H9 (cell line): ENCODE data around the gene LGMN. TPM values are rescaled to one million over a fixed set of nuclear protein-coding genes. Genes with fewer than 3 reads are reported as not detected.

Experiments
- DNase-seq: peaks from one replicate; pipeline ENCODE4 v3.0.0-alpha.2; 2017
- H2AFZ ChIP-seq: one replicate; pipeline ENCODE4 v1.6.1; 2013; ENCODE audit warnings: mild to moderate bottlenecking, low read length, control low read depth, moderate library complexity
- H2AK5ac ChIP-seq: 2 replicates; pipeline ENCODE4 v1.6.1; 2013; ENCODE audit warnings: low read length, control low read depth, mixed read lengths; ENCODE audit not compliant: insufficient read length
- H2BK120ac ChIP-seq: one replicate; pipeline ENCODE4 v1.6.1; 2013; ENCODE audit warnings: low read depth, mild to moderate bottlenecking, low read length, control low read depth, inconsistent platforms; ENCODE audit not compliant: poor library complexity, severe bottlenecking
- H2BK12ac ChIP-seq: 2 replicates; pipeline ENCODE4 v1.6.1; 2013; ENCODE audit warnings: low read length, control low read depth, mixed read lengths, low read depth; ENCODE audit not compliant: insufficient read length
- H2BK15ac ChIP-seq: 2 replicates; pipeline ENCODE4 v1.6.1; 2013; ENCODE audit warnings: low read depth, low read length, control low read depth
- H2BK20ac ChIP-seq: one replicate; pipeline ENCODE4 v1.6.1; 2013; ENCODE audit warnings: low read depth, mild to moderate bottlenecking, low read length, control low read depth, inconsistent platforms; ENCODE audit not compliant: poor library complexity, severe bottlenecking
- H2BK5ac ChIP-seq: 2 replicates; pipeline ENCODE4 v1.6.1; 2013; ENCODE audit warnings: low read length, control low read depth, mixed read lengths; ENCODE audit not compliant: insufficient read length
- H3K14ac ChIP-seq: 2 replicates; pipeline ENCODE4 v1.6.1; 2013; ENCODE audit warnings: low read length, control low read depth; ENCODE audit not compliant: insufficient read depth
- H3K18ac ChIP-seq: 2 replicates; pipeline ENCODE4 v1.6.1; 2013; ENCODE audit warnings: low read depth, mild to moderate bottlenecking, mixed read lengths, low read length, control low read depth; ENCODE audit not compliant: insufficient read length
- H3K23ac ChIP-seq: 2 replicates; pipeline ENCODE4 v1.6.1; 2013; ENCODE audit warnings: low read length, control low read depth, mixed read lengths, low read depth; ENCODE audit not compliant: insufficient read length
- H3K23me2 ChIP-seq: 2 replicates; pipeline ENCODE4 v1.6.1; 2013; ENCODE audit warnings: low read depth, mild to moderate bottlenecking, mixed read lengths, low read length, control low read depth; ENCODE audit not compliant: insufficient read length, poor library complexity, severe bottlenecking
- H3K27ac ChIP-seq: 2 replicates; pipeline ENCODE4 v1.5.1; 2013; ENCODE audit warnings: low read length, control low read depth, mixed read lengths, low read depth; ENCODE audit not compliant: insufficient read length
- H3K27me3 ChIP-seq: 2 replicates; pipeline ENCODE4 v1.6.1; 2013; ENCODE audit warnings: low read length, control low read depth, inconsistent platforms; ENCODE audit not compliant: insufficient read depth
- H3K4ac ChIP-seq: 2 replicates; pipeline ENCODE4 v1.6.1; 2013; ENCODE audit warnings: low read depth, mild to moderate bottlenecking, control low read depth, inconsistent platforms, low read length, moderate library complexity
- H3K4me1 ChIP-seq: 2 replicates; pipeline ENCODE4 v1.6.1; 2013; ENCODE audit warnings: low read length, control low read depth, inconsistent platforms; ENCODE audit not compliant: insufficient read depth
- H3K4me2 ChIP-seq: 2 replicates; pipeline ENCODE4 v1.6.1; 2013; ENCODE audit warnings: low read length, control low read depth, mixed read lengths; ENCODE audit not compliant: insufficient read length, insufficient read depth
- H3K56ac ChIP-seq: 2 replicates; pipeline ENCODE4 v1.6.1; 2013; ENCODE audit warnings: low read depth, mild to moderate bottlenecking, mixed read lengths, low read length, control low read depth; ENCODE audit not compliant: insufficient read length
- H3K79me1 ChIP-seq: 2 replicates; pipeline ENCODE4 v1.6.1; 2013; ENCODE audit warnings: low read depth, mild to moderate bottlenecking, moderate library complexity, low read length, control low read depth, inconsistent platforms; ENCODE audit not compliant: insufficient read depth, poor library complexity, severe bottlenecking
- H3K79me2 ChIP-seq: 2 replicates; pipeline ENCODE4 v1.6.1; 2013; ENCODE audit warnings: low read length, control low read depth, inconsistent platforms; ENCODE audit not compliant: insufficient read depth
- H3K9ac ChIP-seq: 2 replicates; pipeline ENCODE4 v1.6.1; 2013; ENCODE audit warnings: low read length, control low read depth, mixed read lengths; ENCODE audit not compliant: insufficient read length; ENCODE audit errors: extremely low read depth
- H3K9me3 ChIP-seq: one replicate; pipeline ENCODE4 v1.6.1; 2013; ENCODE audit warnings: low read depth, low read length, inconsistent platforms; ENCODE audit not compliant: control insufficient read depth
- H3T11ph ChIP-seq: one replicate; pipeline ENCODE4 v1.6.1; 2013; ENCODE audit warnings: mild to moderate bottlenecking, low read length, control low read depth, inconsistent platforms
- H4K20me1 ChIP-seq: one replicate; pipeline ENCODE4 v1.6.1; 2013; ENCODE audit not compliant: control insufficient read depth, insufficient read length, insufficient read depth
- H4K5ac ChIP-seq: 2 replicates; pipeline ENCODE4 v1.6.1; 2013; ENCODE audit warnings: low read depth, mild to moderate bottlenecking, mixed read lengths, low read length, control low read depth; ENCODE audit not compliant: insufficient read length
- H4K8ac ChIP-seq: replicated peaks from 2 replicates; pipeline ENCODE4 v1.6.1; 2013; ENCODE audit warnings: low read length, control low read depth, mixed read lengths, low read depth; ENCODE audit not compliant: insufficient read length
- H4K91ac ChIP-seq: 2 replicates; pipeline ENCODE4 v1.6.1; 2013; ENCODE audit warnings: low read depth, mild to moderate bottlenecking, moderate library complexity, mixed read lengths, low read length, control low read depth; ENCODE audit not compliant: insufficient read length
- H3K27ac Mint-ChIP-seq, 3 experiments: 2 replicates in 2 of 3; 3 replicates in 1 of 3; pipeline ENCODE4 v1.8.0; 2020 to 2021; ENCODE audit warnings: mixed read lengths in 3 of 3, mild to moderate bottlenecking in 1 of 3, moderate library complexity in 1 of 3
- H3K27me3 Mint-ChIP-seq: 2 replicates; pipeline ENCODE4 v1.8.0; 2021; ENCODE audit warnings: low read depth, mild to moderate bottlenecking, moderate library complexity, mixed read lengths
- H3K36me3 Mint-ChIP-seq, 3 experiments: 2 replicates in 2 of 3; 3 replicates in 1 of 3; pipeline ENCODE4 v1.8.0; 2020 to 2021; ENCODE audit warnings: low read depth in 3 of 3, mixed read lengths in 3 of 3; ENCODE audit not compliant: insufficient read depth in 1 of 3
- H3K4me1 Mint-ChIP-seq, 2 experiments: 2 replicates each; pipeline ENCODE4 v1.8.0; 2020; ENCODE audit warnings: mixed read lengths in 2 of 2
- H3K4me3 Mint-ChIP-seq, 2 experiments: 2 replicates in 1 of 2; 3 replicates in 1 of 2; pipeline ENCODE4 v1.8.0; 2020 to 2021; ENCODE audit warnings: mild to moderate bottlenecking in 2 of 2, mixed read lengths in 2 of 2, moderate library complexity in 1 of 2
- H3K9me3 Mint-ChIP-seq, 2 experiments: 2 replicates in 1 of 2; 3 replicates in 1 of 2; pipeline ENCODE4 v1.8.0; 2020; ENCODE audit warnings: mild to moderate bottlenecking in 2 of 2, mixed read lengths in 2 of 2, moderate library complexity in 1 of 2
- CTCF ChIP-seq: fragments of 200-600 bp; sonication (generic); conservative IDR thresholded peaks from 3 replicates; pipeline ENCODE4 v1.8.0; 2021; ENCODE audit warnings: antibody characterized with exemption, mild to moderate bottlenecking
- total RNA-seq: library from RNA; stranded (reverse); gene quantifications from 2 replicates; pipeline ENCODE4 v1.2.1, GENCODE V29; 2021

LGMN gene
- total RNA-seq, 1 experiment from 2014 or later: 55.3 TPM

- Histone ChIP-seq H3K79me1 (no peaks in the 10 kb centered on the region), H4K91ac (no peak overlapping the region), H2BK12ac (no peak overlapping the region), H4K20me1 (no peaks in the 10 kb centered on the region), H3K4me1 (no peaks in the 10 kb centered on the region; the same call in 1 of the 2 replicates), H3K4ac (no peak overlapping the region), H3K23ac (no peak overlapping the region), H2AFZ (no peak overlapping the region), H3K27me3 (no peaks in the 10 kb centered on the region), H2BK15ac (no peak overlapping the region), H3K14ac (no peak overlapping the region), H3K27ac (no peak overlapping the region), H2BK5ac (no peak overlapping the region), H2BK120ac (no peak overlapping the region), H2BK20ac (no peak overlapping the region), H4K5ac (no peak overlapping the region), H3K23me2 (no peaks in the 10 kb centered on the region), H3K79me2 (no peaks in the 10 kb centered on the region), H3K18ac (no peak overlapping the region), H3K56ac (no peak overlapping the region), H2AK5ac (no peak overlapping the region), H3K4me2 (no peak overlapping the region), H3T11ph (no peak overlapping the region), H4K8ac (no peak overlapping the region), H3K9me3 (no peaks in the 10 kb centered on the region), H3K9ac (no peak overlapping the region)
- no peak for TF ChIP-seq CTCF
- Mint-ChIP-seq H3K36me3 (peaks cover 4 to 8% (median 4%) of the 10 kb centered on the region in 3 experiments; a peak in 5 of 7 replicates), H3K9me3 (peaks cover 16 to 27% of the 10 kb centered on the region in 2 experiments), H3K27ac (no peak overlapping the region), H3K4me3 (no peak overlapping the region), H3K27me3 (peaks cover 5% of the 10 kb centered on the region), H3K4me1 (peaks cover 7 to 9% of the 10 kb centered on the region in 2 experiments)
- DNase-seq: no peak
Observed at GRCh38 chr14:92789457-92790089, 41.1 kb upstream of the LGMN start.
